ENCODE measurements around the gene FDXR. TPM values are rescaled to one million over a fixed set of nuclear protein-coding genes. Genes with fewer than 3 reads are reported as not detected.
"Not testable (repeated sequence)": the region's sequence is repeated elsewhere in the genome, so short reads cannot be mapped to it uniquely, and the experiment has no call there.

The FDXR gene
- polyA plus RNA-seq, 3 donors, result 2.5 to 7.3 (median 6.2) TPM

DNA sequence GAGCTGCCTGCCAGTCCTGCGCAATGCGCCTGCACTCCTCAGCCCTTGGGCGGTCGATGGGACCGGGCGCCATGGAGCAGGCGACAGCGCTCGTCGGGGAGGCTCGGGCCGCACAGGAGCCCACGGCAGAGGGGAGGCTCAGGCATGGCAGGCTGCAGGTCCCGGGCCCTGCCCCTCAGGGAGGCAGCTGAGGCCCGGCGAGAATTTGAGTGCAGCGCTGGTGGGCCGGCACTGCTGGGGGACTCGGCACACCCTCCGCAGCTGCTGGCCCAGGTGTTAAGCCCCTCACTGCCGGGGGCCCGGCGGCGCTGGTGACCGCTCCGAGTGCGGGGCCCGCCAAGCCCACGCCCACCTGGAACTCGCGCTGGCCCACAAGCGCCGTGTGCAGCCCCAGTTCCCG, 34.2 kb upstream of the FDXR start:
- Mint-ChIP-seq H3K4me3 (no peak overlapping the region), H3K36me3 (no peaks in the 10 kb centered on the region), H3K27ac (no peak overlapping the region), H3K4me1 (peaks cover 4% of the 10 kb centered on the region), H3K27me3 (ENCODE audit: low read depth in 3 of 3) (peaks cover 25 to 32% (median 30%) of the 10 kb centered on the region in 3 donors), H3K9me3 (peaks cover 0 to 13% (median 2%) of the 10 kb centered on the region in 7 donors)
- H3K27me3 ChIP-seq (ENCODE audit: control insufficient read depth in 2 of 2, insufficient read depth in 2 of 2, low read length in 2 of 2), result peaks cover 0 to 11% of the 10 kb centered on the region in 2 donors
- TF ChIP-seq, protein P1, sequence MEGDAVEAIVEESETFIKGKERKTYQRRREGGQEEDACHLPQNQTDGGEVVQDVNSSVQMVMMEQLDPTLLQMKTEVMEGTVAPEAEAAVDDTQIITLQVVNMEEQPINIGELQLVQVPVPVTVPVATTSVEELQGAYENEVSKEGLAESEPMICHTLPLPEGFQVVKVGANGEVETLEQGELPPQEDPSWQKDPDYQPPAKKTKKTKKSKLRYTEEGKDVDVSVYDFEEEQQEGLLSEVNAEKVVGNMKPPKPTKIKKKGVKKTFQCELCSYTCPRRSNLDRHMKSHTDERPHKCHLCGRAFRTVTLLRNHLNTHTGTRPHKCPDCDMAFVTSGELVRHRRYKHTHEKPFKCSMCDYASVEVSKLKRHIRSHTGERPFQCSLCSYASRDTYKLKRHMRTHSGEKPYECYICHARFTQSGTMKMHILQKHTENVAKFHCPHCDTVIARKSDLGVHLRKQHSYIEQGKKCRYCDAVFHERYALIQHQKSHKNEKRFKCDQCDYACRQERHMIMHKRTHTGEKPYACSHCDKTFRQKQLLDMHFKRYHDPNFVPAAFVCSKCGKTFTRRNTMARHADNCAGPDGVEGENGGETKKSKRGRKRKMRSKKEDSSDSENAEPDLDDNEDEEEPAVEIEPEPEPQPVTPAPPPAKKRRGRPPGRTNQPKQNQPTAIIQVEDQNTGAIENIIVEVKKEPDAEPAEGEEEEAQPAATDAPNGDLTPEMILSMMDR (IDR thresholded peaks at IDR 0.05), result no peak
- H3K4me1 ChIP-seq (ENCODE audit: control insufficient read depth in 1 of 2, insufficient read depth in 2 of 2, low read length in 2 of 2), result no peaks in the 10 kb centered on the region
- no peak overlapping the region for H3K27ac ChIP-seq (ENCODE audit: low read depth in 1 of 2, low read length in 2 of 2)
- no peaks in the 10 kb centered on the region for H3K36me3 ChIP-seq (replicated peaks in 1 of 2; ENCODE audit: control insufficient read depth in 1 of 2, insufficient read depth in 2 of 2, low read length in 2 of 2)
- intact Hi-C loops (cut with micrococcal nuclease), result no loop called here
- H3K9ac ChIP-seq (ENCODE audit: insufficient read depth, low read length, poor library complexity, severe bottlenecking), result no peak overlapping the region
- no peak for DNase-seq
- no peaks in the 10 kb centered on the region for H3K9me3 ChIP-seq (replicated peaks in 1 of 2; ENCODE audit: control insufficient read depth in 1 of 2, insufficient read depth in 1 of 2, low read length in 2 of 2)
- H3K4me3 ChIP-seq (replicated peaks in 1 of 3; ENCODE audit: low read depth in 2 of 3, low read length in 3 of 3), result no peak overlapping the region
- 97% methylated on average over 29 of the region's 34 CpGs for WGBS (ENCODE audit: insufficient coverage)
- no peak overlapping the region for H2AFZ ChIP-seq (ENCODE audit: insufficient read depth, low read depth, low read length, poor library complexity, severe bottlenecking)
- no peaks in the 10 kb centered on the region for H4K20me1 ChIP-seq (ENCODE audit: insufficient read depth, low read length)
- no peaks in the 10 kb centered on the region for H3K79me2 ChIP-seq (ENCODE audit: insufficient read depth, low read length)
- H3K4me2 ChIP-seq (replicated peaks; ENCODE audit: extremely low read depth, low read length, poor library complexity, severe bottlenecking), result no peak overlapping the region

DNA sequence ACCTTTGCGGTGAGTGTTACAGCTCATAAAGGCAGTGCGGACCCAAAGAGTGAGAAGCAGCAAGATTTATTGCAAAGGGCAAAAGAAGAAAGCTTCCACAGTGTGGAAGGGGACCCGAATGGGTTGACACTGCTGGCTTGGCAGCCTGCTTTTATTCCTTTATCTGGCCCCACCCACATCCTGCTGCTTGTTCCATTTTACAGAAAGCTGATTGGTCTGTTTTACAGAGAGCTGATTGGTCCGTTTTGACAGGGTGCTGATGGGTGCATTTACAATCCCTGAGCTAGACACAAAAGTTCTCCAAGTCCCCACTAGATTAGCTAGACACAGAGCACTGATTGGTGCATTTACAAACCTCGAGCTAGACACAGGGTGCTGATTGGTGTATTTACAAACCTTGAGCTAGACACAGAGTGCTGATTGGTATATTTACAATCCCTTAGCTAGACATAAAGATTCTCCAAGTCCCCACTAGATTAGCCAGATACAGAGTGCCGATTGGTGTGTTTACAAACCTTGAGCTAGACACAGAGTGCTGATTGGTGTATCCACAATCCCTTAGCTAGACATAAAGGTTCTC, 33.5 kb upstream of the FDXR start:
- H3K4me2 ChIP-seq (replicated peaks; ENCODE audit: extremely low read depth, low read length, poor library complexity, severe bottlenecking); H3K27ac ChIP-seq (ENCODE audit: low read depth in 1 of 2, low read length in 2 of 2); DNase-seq; H3K4me1 ChIP-seq (ENCODE audit: control insufficient read depth in 1 of 2, insufficient read depth in 2 of 2, low read length in 2 of 2); H3K4me3 ChIP-seq (replicated peaks in 1 of 3; ENCODE audit: low read depth in 2 of 3, low read length in 3 of 3); H3K4me3 Mint-ChIP-seq; H3K79me2 ChIP-seq (ENCODE audit: insufficient read depth, low read length); H3K36me3 Mint-ChIP-seq; H4K20me1 ChIP-seq (ENCODE audit: insufficient read depth, low read length); H3K9me3 ChIP-seq (replicated peaks in 1 of 2; ENCODE audit: control insufficient read depth in 1 of 2, insufficient read depth in 1 of 2, low read length in 2 of 2); H3K9ac ChIP-seq (ENCODE audit: insufficient read depth, low read length, poor library complexity, severe bottlenecking); intact Hi-C loops (cut with micrococcal nuclease); H3K4me1 Mint-ChIP-seq; H2AFZ ChIP-seq (ENCODE audit: insufficient read depth, low read depth, low read length, poor library complexity, severe bottlenecking); H3K27ac Mint-ChIP-seq; H3K36me3 ChIP-seq (replicated peaks in 1 of 2; ENCODE audit: control insufficient read depth in 1 of 2, insufficient read depth in 2 of 2, low read length in 2 of 2): not testable (repeated sequence)
- H3K27me3 Mint-ChIP-seq (ENCODE audit: low read depth in 3 of 3), result peaks cover 25 to 36% (median 36%) of the 10 kb centered on the region in 3 donors
- 94% methylated on average over 2 of the region's 6 CpGs for WGBS (ENCODE audit: insufficient coverage)
- H3K27me3 ChIP-seq (ENCODE audit: control insufficient read depth in 2 of 2, insufficient read depth in 2 of 2, low read length in 2 of 2), result peaks cover 0 to 15% of the 10 kb centered on the region in 2 donors
- H3K9me3 Mint-ChIP-seq, result peaks cover 0 to 13% (median 2%) of the 10 kb centered on the region in 7 donors
